8988T (cell line): ENCODE data around the gene MAFB.
"Not testable (repeated sequence)": the region's sequence is repeated elsewhere in the genome, so short reads cannot be mapped to it uniquely, and the experiment has no call there.

Experiments
- DNase-seq: peaks from one replicate; pipeline ENCODE4 v3.0.0; 2011

Gene MAFB

DNA sequence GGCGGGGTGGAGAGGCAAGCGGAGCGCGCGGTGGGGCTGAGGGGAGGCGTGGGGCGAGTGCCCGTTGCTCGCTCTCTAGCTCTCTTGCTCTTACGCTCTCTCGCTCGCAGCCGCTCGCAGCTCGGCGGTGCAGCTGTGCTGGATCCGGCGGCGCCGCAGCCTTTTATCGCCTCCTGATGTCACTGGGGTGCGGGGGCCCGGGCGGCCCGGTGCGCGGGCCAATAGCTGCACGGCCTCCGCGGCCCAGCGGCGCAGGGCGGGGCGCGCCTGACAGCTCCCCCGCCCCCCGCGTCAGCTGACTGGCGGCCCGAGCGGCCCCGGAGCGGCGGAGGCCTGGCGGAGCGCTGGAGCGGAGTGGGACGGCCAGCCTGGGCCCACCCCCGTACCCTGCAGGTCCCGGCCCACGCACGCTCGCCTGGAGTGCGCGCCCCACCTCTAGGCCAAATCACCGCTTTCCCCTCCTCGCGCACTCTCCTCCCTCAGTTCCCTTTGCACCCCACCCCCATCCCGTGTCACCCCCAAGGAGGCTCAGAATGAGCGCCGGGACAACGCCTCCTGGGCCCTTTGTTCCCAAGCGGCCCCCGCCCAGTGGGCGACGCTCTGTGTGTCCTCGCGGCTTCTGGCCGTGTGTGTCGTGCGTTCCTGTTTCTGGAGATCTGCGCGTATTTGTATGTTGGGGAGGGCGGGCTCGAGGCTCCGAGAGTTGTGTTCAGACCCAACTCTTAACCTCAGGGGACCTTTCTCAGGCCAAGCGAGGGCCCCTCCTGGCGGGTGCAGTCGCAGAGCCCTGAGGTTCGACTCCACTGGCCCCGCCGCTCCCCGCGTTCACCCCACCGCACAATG, at the start of gene MAFB:
MAFB (minus strand) TSS at position 137 of the 843 bp plus-strand sequence. CDS start 386 bp downstream, outside the sequence.
- peak; percentile 70 for DNase-seq

DNA sequence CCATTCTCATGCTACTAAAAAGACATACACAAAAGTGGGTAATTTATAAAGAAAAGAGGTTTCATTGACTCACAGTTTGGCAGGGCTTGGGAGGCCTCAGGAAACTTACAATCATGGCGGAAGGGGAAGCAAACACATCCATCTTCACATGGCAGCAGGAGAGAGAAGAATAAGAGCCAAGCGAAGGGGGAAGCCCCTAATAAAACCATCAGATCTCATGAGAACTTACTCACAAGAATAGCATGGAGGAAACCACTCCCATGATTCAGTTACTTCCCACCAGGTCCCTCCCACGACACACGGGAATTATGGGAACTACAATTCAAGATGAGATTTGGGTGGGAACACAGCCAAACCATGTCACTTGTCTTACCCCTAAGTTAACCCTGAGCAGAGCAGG, 47.4 kb upstream of the MAFB start:
- not testable (repeated sequence) for DNase-seq

DNA sequence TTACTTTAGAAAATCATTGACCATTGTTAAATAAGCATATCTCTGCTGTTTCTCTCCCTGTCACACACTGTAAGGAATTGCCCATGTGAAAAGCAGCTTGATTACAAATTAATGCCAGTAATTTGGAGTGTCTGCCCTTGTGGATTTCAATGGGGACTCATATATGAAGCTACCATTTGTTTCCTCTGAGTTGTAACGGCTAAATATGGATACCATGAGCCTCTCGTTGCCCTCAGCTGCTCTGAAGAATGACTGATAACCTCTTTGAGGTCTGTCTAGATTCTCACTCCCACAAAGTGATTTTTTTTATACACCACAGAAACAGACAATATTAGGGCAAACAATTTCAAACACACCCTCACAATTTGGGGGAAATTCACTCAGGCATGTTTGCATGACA, 40.0 kb upstream of the MAFB start:
- DNase-seq: no peak

DNA sequence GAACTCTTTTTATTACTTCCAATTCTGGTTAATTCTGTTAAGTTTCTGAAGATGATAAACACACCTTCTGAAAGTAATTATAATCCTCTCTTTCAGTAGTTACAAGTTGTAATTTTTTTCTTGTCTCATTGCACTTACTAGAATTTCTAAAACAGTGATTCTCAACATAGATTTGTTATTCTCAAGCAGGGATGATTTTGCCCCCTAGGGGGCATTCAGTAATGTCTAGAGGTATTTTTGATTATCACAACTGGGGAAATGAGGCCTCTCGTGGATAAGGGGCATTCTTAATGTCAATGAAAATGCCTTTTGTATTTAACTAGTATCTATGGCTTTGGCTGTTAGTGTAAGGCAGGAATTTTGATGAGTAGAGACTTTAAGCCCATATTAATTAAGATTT, 39.4 kb upstream of the MAFB start:
- DNase-seq: no peak

DNA sequence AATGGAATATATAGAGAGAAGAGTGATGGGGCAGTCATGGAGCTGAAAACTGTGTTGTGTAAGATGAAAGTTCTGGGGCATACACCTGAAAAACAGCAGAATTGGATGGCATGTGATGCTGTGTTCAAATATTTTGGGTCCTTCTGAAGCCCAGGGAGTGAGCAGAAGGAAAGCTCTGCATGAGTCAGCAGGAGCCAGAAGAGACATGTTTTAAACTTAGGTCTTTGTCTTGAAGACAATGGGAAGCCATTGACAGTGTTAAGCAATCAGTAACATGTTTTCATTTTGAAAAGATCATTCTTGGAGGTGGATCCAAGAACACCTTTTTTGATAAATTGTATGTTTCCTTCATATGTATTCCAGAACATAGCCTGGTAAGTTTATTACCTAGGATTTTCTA, 38.9 kb upstream of the MAFB start:
- DNase-seq: no peak

DNA sequence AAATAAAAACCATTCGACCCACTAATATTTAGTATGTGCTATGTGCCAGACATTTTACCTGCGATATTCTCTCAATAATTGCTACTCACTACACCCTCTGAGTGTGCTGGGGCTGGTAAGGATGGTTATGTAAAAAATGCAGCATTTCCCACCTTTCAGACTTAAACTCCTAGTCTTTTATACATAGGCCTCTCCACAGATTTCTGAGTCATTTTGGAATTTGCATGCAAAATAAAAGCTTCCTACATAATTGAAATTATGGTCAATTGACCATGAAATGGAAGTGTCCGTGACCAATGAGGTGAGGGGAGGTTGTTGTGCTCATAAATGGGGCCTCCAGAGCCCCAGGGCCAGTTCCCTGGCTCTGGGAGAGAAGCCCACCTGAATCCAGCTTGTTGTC, 37.7 kb upstream of the MAFB start:
- no peak for DNase-seq

DNA sequence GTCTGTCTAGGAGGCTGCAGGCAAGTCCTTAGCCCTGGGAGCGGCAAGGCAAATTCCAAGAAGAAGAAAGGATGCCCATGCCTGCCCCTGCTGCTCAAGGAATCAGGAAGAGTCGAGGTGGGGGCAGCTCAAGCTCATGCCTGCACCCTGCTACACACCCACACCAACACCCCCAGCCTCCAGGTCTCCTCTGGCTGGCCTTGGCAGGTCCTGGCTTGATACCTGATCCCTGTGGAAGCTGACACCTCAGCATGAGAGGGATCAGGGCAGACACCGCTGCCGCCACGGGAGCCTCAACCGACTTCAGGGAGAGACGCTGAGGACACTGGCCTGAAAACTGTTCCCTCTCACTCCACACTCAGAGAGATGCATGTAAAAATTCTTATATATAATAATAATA, 35.5 kb upstream of the MAFB start:
- DNase-seq: no peak

DNA sequence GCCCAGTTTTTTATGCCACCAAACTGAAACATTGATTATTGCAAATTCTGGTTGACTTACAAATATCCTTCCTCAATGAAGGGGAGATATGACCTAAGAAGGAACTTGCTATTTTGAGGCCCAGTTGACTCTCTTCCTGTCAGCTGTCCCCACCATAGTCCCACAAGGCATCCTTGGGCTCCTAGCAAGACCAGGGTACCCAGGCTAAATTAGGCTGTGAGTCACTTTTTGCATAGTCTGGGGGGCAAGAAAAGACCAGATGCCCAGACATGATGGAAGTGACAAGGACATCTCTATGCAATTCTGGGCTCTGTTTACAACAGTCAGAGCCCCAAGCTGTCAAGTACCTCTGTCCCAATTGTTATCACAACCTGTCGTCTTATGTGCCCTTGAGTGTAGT, 31.8 kb upstream of the MAFB start:
- no peak for DNase-seq

DNA sequence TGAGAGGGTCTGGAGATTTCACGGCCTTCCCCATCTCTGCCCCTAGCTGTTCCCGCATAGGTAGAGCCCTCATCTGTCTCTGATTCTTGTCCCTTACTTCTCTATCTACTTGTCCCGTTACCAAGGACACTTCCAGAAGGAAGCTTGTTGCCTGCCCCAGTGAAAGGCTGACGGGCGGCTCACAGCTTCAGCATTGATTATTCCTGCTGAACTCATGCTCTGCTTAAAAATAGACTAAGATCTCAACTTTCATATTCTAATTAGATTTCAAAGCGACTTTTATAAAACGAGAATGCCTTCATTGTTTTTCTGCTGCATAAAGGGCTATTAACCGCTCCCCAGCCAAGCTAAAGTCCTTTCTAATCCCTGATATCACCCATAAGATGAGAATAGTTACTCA, 31.1 kb upstream of the MAFB start:
- DNase-seq: no peak

DNA sequence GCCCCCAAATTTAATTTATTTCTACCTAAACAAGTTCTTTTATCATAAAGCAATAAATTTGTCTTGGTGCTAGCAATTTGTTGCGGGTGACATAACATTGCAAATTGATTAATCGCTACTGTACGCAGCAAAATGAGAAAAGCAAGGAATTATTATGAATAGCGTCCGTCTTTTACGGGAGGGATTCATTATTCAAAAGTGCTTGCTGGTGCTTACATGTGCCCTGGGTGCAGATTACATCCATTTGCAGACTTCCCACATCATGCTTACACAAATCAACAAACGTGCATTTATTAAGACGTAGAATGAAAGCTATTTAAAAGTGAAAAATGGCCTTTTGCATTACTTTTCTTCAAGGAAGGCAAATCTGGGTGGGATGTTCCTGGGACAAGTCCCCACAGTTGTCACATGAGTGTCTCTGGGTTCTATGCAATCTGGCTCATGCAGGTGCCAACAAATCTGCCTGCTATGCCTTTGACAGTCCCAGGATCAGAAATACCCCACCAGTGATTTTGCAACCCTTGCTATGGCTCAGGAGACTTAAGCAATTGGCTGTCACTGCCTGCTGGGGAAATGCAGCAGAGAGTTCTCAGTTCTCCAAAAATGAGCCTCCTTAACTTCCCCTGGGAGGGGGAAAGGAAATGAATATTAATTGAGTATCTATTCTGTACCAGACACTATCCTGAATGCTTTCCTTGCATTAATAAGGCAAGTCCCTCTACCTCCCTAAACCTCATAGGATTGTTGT, 30.1 kb upstream of the MAFB start:
- no peak for DNase-seq

DNA sequence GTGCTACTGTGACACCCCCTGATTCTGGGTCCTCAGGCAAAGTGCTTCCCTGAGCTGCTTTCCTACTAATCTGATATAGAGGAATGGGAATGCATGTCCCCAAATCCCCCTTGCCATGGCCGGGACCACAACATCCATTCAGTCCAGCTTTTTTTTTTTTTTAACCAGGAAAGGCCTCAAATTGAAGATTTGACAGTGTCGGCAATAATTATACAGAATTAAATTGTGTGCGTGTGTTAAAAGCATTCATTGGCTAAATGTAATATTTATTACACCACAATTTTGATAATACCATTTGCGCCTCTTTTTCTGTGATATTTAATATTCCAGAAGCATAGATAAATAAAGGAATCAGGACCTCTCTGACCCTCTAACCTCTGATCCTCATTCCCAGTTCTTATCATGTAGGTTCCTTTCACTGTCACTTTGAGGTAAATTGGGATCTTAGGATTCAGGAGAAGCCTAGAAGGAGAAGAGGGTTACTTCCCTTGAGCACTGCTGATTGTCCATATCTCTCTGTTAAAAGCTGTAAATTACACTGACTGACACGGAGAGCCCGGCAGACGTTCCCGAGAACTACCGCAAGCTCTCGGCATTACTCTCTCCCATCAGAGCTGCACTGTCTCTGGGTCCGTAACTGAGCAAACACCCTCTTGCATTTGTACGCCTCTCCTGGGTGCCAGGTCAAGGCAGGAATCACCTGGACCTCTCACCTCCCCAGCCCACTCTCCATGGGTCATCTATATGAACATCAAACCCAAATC, 29.4 kb upstream of the MAFB start:
- no peak for DNase-seq

DNA sequence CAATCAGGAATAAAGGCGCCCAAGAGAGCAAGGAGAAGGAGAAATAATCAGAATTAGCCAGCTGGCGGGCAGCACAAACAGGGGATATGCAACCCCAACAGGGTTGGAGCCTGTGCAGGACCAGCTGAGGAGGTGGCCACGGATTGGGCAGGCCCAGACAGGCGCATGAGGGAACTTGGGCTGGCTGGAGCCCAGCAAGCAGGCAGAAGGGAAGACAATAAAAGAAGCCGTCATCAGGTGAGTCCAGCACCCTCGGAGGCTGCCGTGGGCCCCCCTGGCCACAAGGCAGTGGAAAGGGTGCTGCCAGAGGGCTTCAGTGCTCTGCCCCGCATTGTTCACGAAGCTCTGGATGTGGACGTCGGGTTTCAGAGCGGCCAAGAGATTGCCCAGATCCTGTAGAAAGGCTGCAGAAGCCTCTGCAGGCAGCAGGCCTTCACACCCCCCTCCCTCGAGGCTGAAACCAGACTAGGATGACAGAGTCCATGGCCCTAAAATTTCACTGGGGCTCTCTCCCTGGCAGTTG, 28.4 kb upstream of the MAFB start:
- DNase-seq: no peak

DNA sequence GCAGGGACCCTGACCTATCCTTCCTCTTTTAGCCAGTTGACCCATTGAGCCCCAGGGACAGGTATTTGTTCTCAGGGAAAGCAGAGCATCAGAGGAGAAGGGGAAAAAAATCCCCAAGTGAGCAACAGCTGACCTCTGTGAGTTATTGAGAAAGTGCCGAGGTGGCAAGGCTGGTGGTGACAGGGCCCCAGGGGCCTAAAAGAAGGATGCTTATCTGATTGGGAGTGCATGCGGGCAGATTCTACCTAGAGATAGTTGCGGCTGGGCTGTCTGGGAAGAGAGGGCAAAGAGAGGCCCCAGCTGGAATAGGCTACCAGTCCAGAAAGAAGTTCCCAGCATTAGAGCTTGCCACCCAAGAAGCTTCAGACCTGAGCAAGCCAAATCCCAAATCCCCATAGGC, 26.5 kb upstream of the MAFB start:
- no peak for DNase-seq

DNA sequence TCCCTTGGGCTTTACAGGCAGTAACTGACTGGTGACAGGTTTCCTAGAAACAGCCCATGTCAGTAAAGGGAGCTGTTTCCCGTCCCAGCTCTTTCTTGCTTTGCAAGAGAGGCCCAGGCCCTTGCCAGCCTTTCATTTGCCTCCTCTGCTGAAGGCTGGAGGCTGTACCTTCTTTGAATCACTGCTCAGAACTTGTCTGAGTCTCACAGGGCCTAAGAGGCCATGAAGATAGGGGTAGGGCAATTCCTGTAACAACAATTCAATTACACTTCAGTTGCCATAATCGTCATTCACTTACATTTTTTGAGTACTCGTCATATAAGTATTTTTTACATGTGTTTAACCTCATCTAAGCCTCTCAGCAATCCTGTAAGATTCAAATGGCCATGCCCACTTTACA, 25.9 kb upstream of the MAFB start:
- no peak for DNase-seq

DNA sequence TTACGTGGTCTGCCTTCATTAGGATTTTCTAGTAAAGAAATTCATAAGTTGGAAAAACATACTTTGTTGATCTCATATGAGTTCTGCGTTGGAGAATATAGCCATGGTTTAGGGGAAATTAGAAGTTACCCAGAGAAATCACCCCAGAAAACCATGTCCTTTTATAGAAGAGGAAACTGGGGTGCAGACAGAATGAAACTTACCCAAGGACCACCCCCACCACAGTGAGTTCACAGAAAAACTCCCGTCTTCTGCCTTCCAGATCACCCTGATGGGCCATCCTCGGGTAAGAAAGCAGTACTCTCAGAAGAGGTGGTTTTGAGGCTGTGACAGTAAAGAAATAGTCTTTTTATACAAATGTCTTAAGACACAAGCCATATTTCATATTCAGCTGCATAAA, 25.1 kb upstream of the MAFB start:
- no peak for DNase-seq

DNA sequence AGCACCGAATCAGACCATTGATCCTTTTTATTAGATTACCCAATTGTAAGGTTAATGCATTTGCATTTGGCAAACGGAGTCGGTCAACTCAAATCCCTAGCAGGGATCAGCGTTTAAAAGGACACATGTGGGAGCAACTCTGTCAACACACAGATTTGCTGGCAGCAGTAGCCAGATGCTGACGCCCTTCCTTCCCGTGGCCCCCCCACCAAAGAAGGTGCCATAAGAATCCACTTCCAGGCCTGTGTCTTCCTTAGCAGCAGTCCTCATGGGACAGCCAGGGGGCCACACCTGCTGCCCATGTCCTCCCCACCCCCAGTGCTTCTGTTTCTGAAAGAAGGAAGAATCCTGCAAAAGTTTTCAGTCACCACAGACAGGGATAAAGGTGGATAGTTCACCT, 24.5 kb upstream of the MAFB start:
- no peak for DNase-seq

DNA sequence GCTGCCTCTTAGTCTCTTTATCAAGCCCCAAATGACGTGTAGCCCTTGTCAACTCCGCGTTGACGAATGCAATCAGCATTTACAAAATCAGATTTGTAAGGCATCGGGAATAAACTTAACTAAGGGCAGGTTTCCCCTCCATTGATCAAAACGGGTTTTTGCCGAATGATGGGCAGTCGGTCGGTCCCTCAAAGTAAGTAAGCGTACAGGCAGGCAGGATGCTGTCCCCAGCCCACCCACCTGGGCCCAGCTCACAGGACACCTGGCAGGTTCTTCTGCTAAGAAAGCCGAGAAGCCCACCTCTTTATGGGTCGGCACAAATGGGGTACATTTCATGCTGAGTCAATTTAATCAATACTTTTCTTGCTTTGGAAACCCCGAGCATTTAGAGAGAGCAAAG, 22.0 kb upstream of the MAFB start:
- DNase-seq: no peak

DNA sequence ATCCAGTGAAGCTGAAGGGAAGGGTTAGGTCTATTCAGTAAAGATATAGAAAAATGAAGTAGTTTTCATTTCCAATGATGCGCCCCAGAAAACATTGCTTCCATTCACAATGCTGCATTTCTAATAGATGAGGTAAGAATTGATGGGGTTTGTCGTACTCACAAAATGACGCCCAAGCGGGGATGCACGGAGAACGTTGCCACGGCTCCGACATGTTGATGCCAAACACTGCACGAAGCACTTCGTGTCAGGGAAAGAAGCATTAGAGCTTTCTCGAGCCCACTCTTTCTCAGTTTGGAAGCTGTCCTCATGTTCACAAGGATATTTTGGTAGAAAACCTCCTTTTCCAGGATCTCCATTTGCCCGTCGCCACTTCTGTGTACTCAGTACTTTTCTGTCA, 21.6 kb upstream of the MAFB start:
- DNase-seq: no peak

DNA sequence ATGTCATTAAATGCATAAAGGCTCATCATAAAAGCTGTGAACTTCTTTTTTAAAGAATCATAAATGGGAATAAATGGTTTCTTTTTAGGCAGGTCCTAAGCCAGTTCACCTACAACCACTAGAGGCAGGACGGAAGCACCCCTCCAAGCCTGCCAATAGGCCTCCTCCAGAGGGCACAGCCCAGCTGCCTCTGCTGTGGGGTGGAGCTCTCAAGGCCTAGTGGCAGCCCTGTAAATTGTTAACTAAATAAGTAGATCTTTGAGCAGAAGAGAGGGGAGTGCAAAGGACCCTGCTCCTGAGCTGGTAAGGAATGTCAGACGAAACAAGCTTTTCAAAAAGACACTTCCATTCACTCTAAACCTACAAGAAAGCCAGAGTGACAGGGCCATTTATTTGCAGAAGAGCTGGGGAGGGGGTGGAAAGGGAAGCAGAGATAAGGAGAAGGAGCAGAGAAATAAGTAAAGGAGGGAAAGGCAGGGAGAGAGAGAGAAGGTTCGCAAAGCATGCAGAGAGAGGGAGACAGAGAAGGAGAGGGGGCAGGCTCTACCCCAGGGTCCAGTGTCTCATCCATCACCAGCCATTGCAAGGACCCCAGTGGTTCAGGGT, 18.0 kb upstream of the MAFB start:
- DNase-seq: no peak

DNA sequence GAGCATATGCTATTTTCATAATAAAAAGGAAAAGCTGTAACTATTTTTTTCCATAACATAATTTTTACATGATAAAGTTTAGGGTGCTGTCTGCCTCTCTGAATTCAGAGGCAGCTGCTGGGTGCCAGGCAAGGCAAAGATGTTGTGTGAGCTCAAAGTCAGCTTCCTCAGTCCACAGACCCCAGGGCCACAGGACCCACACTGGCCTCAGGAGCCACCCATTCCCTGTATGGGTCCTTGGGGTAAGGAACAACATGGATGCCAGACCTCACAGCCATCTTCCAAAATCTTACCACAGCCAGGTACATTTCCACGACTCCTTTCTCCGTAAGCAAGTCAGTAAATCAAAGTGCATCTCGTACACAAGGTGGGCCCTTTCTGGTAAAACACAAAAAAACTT, 16.4 kb upstream of the MAFB start:
- DNase-seq: no peak

DNA sequence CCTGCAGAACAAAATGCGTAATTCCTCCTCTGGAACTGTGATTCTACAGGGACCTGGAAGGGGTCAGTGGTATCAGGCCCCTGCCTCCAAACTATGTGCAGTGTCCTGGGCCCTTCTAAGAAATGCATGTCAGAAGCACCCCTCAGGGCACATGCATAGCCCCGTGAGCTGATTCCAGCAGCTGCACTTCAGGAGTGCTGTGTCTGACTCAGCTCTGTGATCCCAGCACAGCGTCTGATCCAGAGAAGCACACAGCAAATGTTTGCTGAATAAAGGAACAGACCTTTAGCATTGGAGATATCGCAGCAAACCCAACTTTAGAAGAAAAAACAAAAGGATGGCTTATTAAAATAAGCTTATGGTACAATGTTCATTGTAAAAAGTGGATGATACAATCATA, 15.8 kb upstream of the MAFB start:
- no peak for DNase-seq

DNA sequence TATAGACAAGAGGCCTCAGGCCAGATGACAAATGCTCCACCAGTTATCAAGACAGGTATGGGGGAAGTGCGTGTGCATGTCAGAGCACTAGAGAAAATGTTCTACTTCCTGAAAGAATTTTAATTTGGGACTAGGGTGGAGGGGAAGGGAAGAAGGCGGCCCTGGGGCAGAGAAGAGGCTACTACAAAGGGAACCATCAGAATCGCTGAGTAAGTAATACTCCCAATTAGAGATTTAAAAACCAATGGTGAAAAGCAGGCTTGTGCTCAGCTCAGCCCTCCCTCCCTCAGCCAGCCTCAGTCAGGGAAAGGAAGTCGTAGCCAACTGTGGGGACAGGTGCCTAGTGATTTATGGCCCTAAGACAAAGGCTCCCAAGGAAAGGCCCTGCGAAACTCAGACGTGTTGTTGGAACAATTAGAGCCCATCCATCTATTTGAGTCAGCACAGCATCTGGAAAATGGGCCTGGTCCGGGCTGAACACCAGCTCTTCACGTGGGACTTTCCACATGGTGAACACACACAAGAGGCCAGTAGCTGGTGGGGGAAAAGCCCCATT, 15.0 kb upstream of the MAFB start:
- DNase-seq: no peak

DNA sequence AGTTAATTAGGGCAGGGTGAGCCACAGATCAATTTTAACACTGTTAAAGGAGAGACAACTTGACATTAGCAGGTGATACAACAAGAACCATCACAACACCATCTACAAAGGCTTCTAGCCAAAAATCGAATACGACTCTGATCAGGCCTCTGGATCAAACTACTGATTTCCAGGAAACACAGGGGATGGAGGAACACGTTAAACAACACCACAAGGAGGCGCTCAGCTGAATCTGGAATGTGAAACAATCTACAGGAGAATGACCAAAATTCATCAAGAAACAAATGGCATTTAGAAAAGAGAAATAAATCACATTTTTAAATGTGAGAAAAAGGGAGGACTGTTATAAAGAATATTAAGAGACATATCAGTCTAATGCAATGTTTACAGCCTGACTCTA, 13.5 kb upstream of the MAFB start:
- DNase-seq: no peak
